ENCODE measurements around the gene VEPH1.

DNA sequence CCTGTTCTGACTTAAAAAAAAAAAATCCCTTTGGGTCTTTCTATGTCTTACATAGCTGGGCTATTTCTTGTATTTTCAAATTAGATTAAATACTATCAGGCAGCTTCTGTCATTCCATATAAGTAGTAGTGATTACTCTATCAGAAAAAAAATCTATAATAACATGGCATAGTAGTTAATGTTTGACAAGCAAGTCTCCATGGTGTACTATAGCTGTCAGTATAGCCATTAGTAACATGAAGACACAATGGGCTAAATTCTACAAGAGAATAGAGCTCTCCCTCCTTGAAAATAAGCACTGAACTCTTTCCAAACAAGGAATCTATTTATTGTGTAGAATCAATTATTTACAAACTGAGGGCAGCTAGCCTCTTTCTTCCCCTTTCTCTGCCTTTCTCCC is 19.4 kb upstream of the VEPH1 start:
- TF ChIP-seq CTCF (IDR thresholded peaks at IDR 0.05; ENCODE audit: low read depth, low read length, poor library complexity, severe bottlenecking) (no peak), EZH2phosphoT487 (IDR thresholded peaks at IDR 0.05; ENCODE audit: borderline replicate concordance, low read length) (no peak)

Measured in DOHH2 (cell line).